ENCODE results near the gene FAM168B.

FAM168B gene

GRCh38 chr2:131009713-131010475 lies 83.4 kb downstream of the FAM168B start:
- Mint-ChIP-seq H3K27me3 (no peaks in the 10 kb centered on the region), H3K4me3 (no peak overlapping the region), H3K4me1 (ENCODE audit: low read depth) (peaks cover 33% of the 10 kb centered on the region), H3K9me3 (no peaks in the 10 kb centered on the region), H3K36me3 (ENCODE audit: low read depth) (no peaks in the 10 kb centered on the region), H3K27ac (no peak overlapping the region)

- peaks cover 33% of the 10 kb centered on the region for H3K4me1 Mint-ChIP-seq (ENCODE audit: low read depth)
- H3K9me3 Mint-ChIP-seq: no peaks in the 10 kb centered on the region
- H3K36me3 Mint-ChIP-seq (ENCODE audit: low read depth): no peaks in the 10 kb centered on the region
- H3K27ac Mint-ChIP-seq: no peak overlapping the region
- H3K4me3 Mint-ChIP-seq: no peak overlapping the region
- H3K27me3 Mint-ChIP-seq: no peaks in the 10 kb centered on the region
Observed at GRCh38 chr2:131008967-131009366, 84.3 kb downstream of the FAM168B start.

- Mint-ChIP-seq H3K27ac (no peak overlapping the region), H3K36me3 (ENCODE audit: low read depth) (no peaks in the 10 kb centered on the region), H3K27me3 (no peaks in the 10 kb centered on the region), H3K9me3 (no peaks in the 10 kb centered on the region), H3K4me3 (no peak overlapping the region), H3K4me1 (ENCODE audit: low read depth) (peaks cover 29% of the 10 kb centered on the region)
Observed at GRCh38 chr2:131006561-131006960, 86.7 kb downstream of the FAM168B start.

GRCh38 chr2:131005216-131005935 lies 87.9 kb downstream of the FAM168B start:
- Mint-ChIP-seq H3K27ac (no peak overlapping the region), H3K36me3 (ENCODE audit: low read depth) (no peaks in the 10 kb centered on the region), H3K9me3 (no peaks in the 10 kb centered on the region), H3K4me1 (ENCODE audit: low read depth) (peaks cover 17% of the 10 kb centered on the region), H3K4me3 (no peak overlapping the region), H3K27me3 (no peaks in the 10 kb centered on the region)

- Mint-ChIP-seq H3K9me3 (no peaks in the 10 kb centered on the region), H3K27ac (no peak overlapping the region), H3K4me1 (ENCODE audit: low read depth) (peaks cover 9% of the 10 kb centered on the region), H3K36me3 (ENCODE audit: low read depth) (no peaks in the 10 kb centered on the region), H3K4me3 (no peak overlapping the region), H3K27me3 (no peaks in the 10 kb centered on the region)
Observed at GRCh38 chr2:131004446-131005209, 88.6 kb downstream of the FAM168B start.

- Mint-ChIP-seq H3K27ac (no peak overlapping the region), H3K36me3 (ENCODE audit: low read depth) (no peaks in the 10 kb centered on the region), H3K27me3 (no peaks in the 10 kb centered on the region), H3K4me1 (ENCODE audit: low read depth) (no peaks in the 10 kb centered on the region), H3K4me3 (no peak overlapping the region), H3K9me3 (no peaks in the 10 kb centered on the region)
Observed at GRCh38 chr2:130998561-130998960, 94.7 kb downstream of the FAM168B start.
